ENCODE data around the gene IGSF8. TPM values are rescaled to one million over a fixed set of nuclear protein-coding genes. Genes with fewer than 3 reads are reported as not detected.

IGSF8 gene
- total and polyA plus RNA-seq, 2 donors (not counting 3 experiments of a cell fraction or from before 2014, with no cell fraction given), result 9.5 to 17.5 TPM

DNA sequence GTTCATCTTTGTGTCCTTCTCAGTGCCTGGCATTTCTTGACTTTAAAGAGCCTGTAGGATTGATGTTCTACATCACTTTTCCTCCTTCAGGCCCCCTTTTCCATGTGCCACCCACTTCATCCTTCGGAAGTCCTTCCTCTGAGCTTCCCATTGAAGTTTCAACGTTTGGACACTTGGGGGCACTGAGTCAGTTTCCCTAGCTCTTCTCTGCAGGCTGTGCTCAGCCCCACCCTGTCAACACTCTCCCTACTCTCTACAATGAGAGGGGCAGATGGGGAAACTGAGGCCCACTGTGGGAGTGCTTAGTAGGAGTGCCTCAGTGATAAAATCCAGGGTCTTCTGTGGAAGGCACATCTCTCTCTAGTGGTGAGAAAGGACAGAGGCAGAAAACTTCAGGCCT, 40.3 kb downstream of the IGSF8 start:
- H3K4me1 ChIP-seq (ENCODE audit: control insufficient read depth, extremely low read depth, insufficient read depth, low read length), result no peaks in the 10 kb centered on the region
- no peak for FAIRE-seq
- dilution Hi-C loops (cut with MboI; ENCODE audit: extremely low pct_ligation_motif_present, low sequenced_read_pairs), result no loop called here
- CTCF ChIA-PET, result interaction anchor here (0.6 to 4.3 kb wide), 16 partner anchors 9 to 322 kb away, joined by 3 to 29 read pairs (median 4); partner anchors contain the start of genes KCNJ10 and PIGM
- H4K20me1 ChIP-seq (replicated peaks; ENCODE audit: control insufficient read depth, extremely low read depth, insufficient read depth, low read length), result no peaks in the 10 kb centered on the region
- H3K9ac ChIP-seq (replicated peaks; ENCODE audit: extremely low read depth, insufficient read depth, low read length), result no peak overlapping the region
- no peak overlapping the region for H2AFZ ChIP-seq (ENCODE audit: low read depth, low read length)
- no peak overlapping the region for H3K4me3 ChIP-seq (replicated peaks in 1 of 3; ENCODE audit: insufficient read depth in 1 of 3, low read depth in 1 of 3, low read length in 3 of 3)
- DNase-seq (ENCODE audit: low read depth, low spot score), result peak; percentile 3
- POLR2A ChIA-PET, result no interaction called here
- no peaks in the 10 kb centered on the region for H3K9me1 ChIP-seq (replicated peaks; ENCODE audit: control insufficient read depth, extremely low read depth, insufficient read depth, low read length)
- intact Hi-C loops (cut with micrococcal nuclease), result no loop called here
- no peak overlapping the region for H3K27ac ChIP-seq (ENCODE audit: insufficient read depth, low read depth, low read length)
- no TSS peak for BruUV-seq (replicated peaks)
- no peaks in the 10 kb centered on the region for H3K36me3 ChIP-seq (ENCODE audit: control insufficient read depth in 2 of 2, extremely low read depth in 1 of 2, insufficient read depth in 2 of 2, low read length in 2 of 2)
- H3K27me3 ChIP-seq (ENCODE audit: control insufficient read depth in 2 of 2, insufficient read depth in 2 of 2, low read length in 2 of 2), result peaks cover 7 to 17% of the 10 kb centered on the region in 2 experiments
- H3K4me2 ChIP-seq (ENCODE audit: insufficient read depth, low read length), result no peak overlapping the region
- TF ChIP-seq FOS (IDR thresholded peaks at IDR 0.05; ENCODE audit: borderline replicate concordance, insufficient read depth, low read length) (no peak), POLR2A (IDR thresholded peaks at IDR 0.05; ENCODE audit: low read depth, low read length) (no peak), JUN (IDR thresholded peaks at IDR 0.05; ENCODE audit: borderline replicate concordance, insufficient read depth, insufficient read length, low read depth) (no peak), MYC (IDR thresholded peaks at IDR 0.05; ENCODE audit: low read depth, low read length) (no peak), EZH2 (IDR thresholded peaks at IDR 0.05; ENCODE audit: borderline replicate concordance, low read depth, low read length, severe bottlenecking) (no peak), GATA2 (IDR thresholded peaks at IDR 0.05; ENCODE audit: insufficient read depth, insufficient read length, low read depth, low read length) (no peak), POLR2AphosphoS5 (IDR thresholded peaks at IDR 0.05; ENCODE audit: insufficient read depth, low read depth, low read length) (no peak)
- TF ChIP-seq, protein P1, sequence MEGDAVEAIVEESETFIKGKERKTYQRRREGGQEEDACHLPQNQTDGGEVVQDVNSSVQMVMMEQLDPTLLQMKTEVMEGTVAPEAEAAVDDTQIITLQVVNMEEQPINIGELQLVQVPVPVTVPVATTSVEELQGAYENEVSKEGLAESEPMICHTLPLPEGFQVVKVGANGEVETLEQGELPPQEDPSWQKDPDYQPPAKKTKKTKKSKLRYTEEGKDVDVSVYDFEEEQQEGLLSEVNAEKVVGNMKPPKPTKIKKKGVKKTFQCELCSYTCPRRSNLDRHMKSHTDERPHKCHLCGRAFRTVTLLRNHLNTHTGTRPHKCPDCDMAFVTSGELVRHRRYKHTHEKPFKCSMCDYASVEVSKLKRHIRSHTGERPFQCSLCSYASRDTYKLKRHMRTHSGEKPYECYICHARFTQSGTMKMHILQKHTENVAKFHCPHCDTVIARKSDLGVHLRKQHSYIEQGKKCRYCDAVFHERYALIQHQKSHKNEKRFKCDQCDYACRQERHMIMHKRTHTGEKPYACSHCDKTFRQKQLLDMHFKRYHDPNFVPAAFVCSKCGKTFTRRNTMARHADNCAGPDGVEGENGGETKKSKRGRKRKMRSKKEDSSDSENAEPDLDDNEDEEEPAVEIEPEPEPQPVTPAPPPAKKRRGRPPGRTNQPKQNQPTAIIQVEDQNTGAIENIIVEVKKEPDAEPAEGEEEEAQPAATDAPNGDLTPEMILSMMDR (IDR thresholded peaks at IDR 0.05; ENCODE audit: extremely low read depth in 1 of 2, insufficient read depth in 1 of 2, low read depth in 1 of 2, low read length in 2 of 2), result no peak
- TF ChIP-seq, protein P2, sequence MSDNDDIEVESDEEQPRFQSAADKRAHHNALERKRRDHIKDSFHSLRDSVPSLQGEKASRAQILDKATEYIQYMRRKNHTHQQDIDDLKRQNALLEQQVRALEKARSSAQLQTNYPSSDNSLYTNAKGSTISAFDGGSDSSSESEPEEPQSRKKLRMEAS (IDR thresholded peaks at IDR 0.05; ENCODE audit: insufficient read depth, insufficient read length), result no peak
- no peaks in the 10 kb centered on the region for H3K9me3 ChIP-seq (replicated peaks; ENCODE audit: control insufficient read depth, insufficient read depth, low read length)
- no peaks in the 10 kb centered on the region for H3K79me2 ChIP-seq (ENCODE audit: control insufficient read depth, insufficient read depth, low read length)
